PFSK-1 (cell line): ENCODE data around the gene TNFAIP8L1.

Source experiments
- FOXP2 ChIP-seq: optimal IDR thresholded peaks from 2 replicates; pipeline ENCODE3; 2011; ENCODE audit warnings: borderline replicate concordance, control low read depth, inconsistent platforms; ENCODE audit not compliant: insufficient read depth; ENCODE audit errors: extremely low read length, extremely low read depth
- POLR2AphosphoS5 ChIP-seq: IDR thresholded peaks from 2 replicates; pipeline ENCODE4 v1.6.1; 2012; ENCODE audit warnings: low read depth, mild to moderate bottlenecking, control low read depth, low read length, moderate library complexity
- SIN3A ChIP-seq: IDR thresholded peaks from 2 replicates; pipeline ENCODE4 v1.6.1; 2012; ENCODE audit warnings: mild to moderate bottlenecking, low read length, moderate library complexity, borderline replicate concordance; ENCODE audit not compliant: insufficient read depth
- TAF1 ChIP-seq: IDR thresholded peaks from 2 replicates; pipeline ENCODE4 v1.6.1; 2012; ENCODE audit warnings: low read length, control low read depth, borderline replicate concordance; ENCODE audit not compliant: insufficient read depth
- TF ChIP-seq, protein P1 (sequence below), 2 experiments: IDR thresholded peaks; 2 replicates each; pipeline versions ENCODE4 v1.6.1 to v1.8.0; 2011 to 2012; ENCODE audit warnings: low read depth in 2 of 2, low read length in 2 of 2, control low read depth in 1 of 2, inconsistent platforms in 1 of 2, mild to moderate bottlenecking in 1 of 2, moderate library complexity in 1 of 2; ENCODE audit not compliant: insufficient read depth in 1 of 2

DNA sequence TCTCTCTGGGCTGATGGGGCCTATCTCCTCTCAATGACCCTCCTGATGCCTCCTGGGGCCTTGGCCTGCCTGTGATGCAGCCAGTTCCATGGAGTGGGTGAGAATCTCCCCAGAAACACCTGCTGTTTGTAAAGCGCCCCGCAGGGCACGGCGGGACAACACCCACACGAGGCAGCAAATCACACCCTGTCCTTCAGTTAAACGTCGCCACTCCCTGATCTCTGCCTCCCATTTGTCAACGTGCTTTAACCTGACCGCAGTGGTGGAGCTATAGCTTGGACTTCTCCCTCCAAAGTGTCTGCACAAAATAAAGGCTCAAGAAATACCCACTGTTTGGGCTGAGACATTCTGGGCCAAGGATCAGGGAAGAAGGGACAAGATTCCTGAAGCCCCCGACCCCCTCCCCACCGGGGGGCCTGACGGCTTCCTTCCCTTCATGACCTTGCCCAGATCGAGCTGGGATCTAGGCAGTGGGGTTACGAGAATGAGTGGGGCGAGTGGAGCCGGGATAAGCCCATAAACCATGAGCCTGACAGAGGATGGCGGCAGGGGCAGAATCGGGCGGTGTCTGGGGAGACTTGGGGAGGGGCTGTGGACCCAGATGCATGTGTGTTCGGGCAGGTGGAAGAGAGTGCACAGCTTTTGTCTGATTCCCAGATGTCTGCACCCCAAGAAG, 22.8 kb downstream of the TNFAIP8L1 start:
- TF ChIP-seq TAF1 (no peak), POLR2AphosphoS5 (no peak), SIN3A (no peak), FOXP2 (no peak)
- TF ChIP-seq, protein P1, sequence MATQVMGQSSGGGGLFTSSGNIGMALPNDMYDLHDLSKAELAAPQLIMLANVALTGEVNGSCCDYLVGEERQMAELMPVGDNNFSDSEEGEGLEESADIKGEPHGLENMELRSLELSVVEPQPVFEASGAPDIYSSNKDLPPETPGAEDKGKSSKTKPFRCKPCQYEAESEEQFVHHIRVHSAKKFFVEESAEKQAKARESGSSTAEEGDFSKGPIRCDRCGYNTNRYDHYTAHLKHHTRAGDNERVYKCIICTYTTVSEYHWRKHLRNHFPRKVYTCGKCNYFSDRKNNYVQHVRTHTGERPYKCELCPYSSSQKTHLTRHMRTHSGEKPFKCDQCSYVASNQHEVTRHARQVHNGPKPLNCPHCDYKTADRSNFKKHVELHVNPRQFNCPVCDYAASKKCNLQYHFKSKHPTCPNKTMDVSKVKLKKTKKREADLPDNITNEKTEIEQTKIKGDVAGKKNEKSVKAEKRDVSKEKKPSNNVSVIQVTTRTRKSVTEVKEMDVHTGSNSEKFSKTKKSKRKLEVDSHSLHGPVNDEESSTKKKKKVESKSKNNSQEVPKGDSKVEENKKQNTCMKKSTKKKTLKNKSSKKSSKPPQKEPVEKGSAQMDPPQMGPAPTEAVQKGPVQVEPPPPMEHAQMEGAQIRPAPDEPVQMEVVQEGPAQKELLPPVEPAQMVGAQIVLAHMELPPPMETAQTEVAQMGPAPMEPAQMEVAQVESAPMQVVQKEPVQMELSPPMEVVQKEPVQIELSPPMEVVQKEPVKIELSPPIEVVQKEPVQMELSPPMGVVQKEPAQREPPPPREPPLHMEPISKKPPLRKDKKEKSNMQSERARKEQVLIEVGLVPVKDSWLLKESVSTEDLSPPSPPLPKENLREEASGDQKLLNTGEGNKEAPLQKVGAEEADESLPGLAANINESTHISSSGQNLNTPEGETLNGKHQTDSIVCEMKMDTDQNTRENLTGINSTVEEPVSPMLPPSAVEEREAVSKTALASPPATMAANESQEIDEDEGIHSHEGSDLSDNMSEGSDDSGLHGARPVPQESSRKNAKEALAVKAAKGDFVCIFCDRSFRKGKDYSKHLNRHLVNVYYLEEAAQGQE (IDR thresholded peaks at IDR 0.05; ENCODE audit: insufficient read depth in 1 of 2, low read depth in 2 of 2, low read length in 2 of 2), result no peak
